Endothelial cell of umbilical vein (primary cell): ENCODE results near the gene MOCS1. TPM values are rescaled to one million over a fixed set of nuclear protein-coding genes. Genes with fewer than 3 reads are reported as not detected.

Experiments used
- BruUV-seq: library from RNA; stranded (reverse); fragments of 400-500 nt; replicated peaks from 2 replicates; lab custom pipeline; 2021; lab: Mats Ljungman, UMichigan
- CTCF ChIA-PET: fragments of 300-600, 350-600 bp; sonication (Branson Sonifier 250); formaldehyde crosslinking; loops from one replicate; lab custom pipeline; 2021; ENCODE audit warnings: antibody characterized with exemption, inconsistent platforms; lab: Charles Lee
- POLR2A ChIA-PET: fragments of 300-600, 350-600 bp; sonication (Branson Sonifier 250); formaldehyde crosslinking; loops from one replicate; lab custom pipeline; 2021; ENCODE audit warnings: antibody characterized with exemption, inconsistent platforms; lab: Charles Lee
- DNase-seq: peaks from one replicate; pipeline ENCODE4 v3.0.0-alpha.2; 2011; ENCODE audit warnings: low read depth, low spot score
- FAIRE-seq: peaks from 2 replicates; lab custom pipeline; 2011; peaks lifted over from hg19 to GRCh38; lab: Jason Lieb, UNC
- H2AFZ ChIP-seq: 2 replicates; pipeline ENCODE4 v1.6.0; 2012; ENCODE audit warnings: low read depth, low read length, control low read depth, inconsistent platforms
- H3K27ac ChIP-seq: 2 replicates; pipeline ENCODE4 v1.5.1; 2011; ENCODE audit warnings: low read depth, mild to moderate bottlenecking, control low read depth, low read length, moderate library complexity; ENCODE audit not compliant: insufficient read depth
- H3K27me3 ChIP-seq, 2 experiments: 2 replicates each; pipeline versions ENCODE4 v1.6.0 to v1.6.1; 2011; ENCODE audit warnings: low read length in 2 of 2, mixed read lengths in 1 of 2; ENCODE audit not compliant: control insufficient read depth in 2 of 2, insufficient read depth in 2 of 2
- H3K36me3 ChIP-seq, 2 experiments: 2 replicates in 1 of 2; 3 replicates in 1 of 2; pipeline ENCODE4 v1.5.1; 2011; ENCODE audit warnings: low read length in 2 of 2, mild to moderate bottlenecking in 1 of 2, moderate library complexity in 1 of 2; ENCODE audit not compliant: control insufficient read depth in 2 of 2, insufficient read depth in 2 of 2; ENCODE audit errors: extremely low read depth in 1 of 2
- H3K4me1 ChIP-seq: 3 replicates; pipeline ENCODE4 v1.5.1; 2011; ENCODE audit warnings: mild to moderate bottlenecking, low read length; ENCODE audit not compliant: control insufficient read depth, insufficient read depth; ENCODE audit errors: extremely low read depth
- H3K4me2 ChIP-seq: 2 replicates; pipeline ENCODE4 v1.6.1; 2011; ENCODE audit warnings: low read length, control low read depth, mixed read lengths; ENCODE audit not compliant: insufficient read depth
- H3K4me3 ChIP-seq, 3 experiments: fragments of 200-600 bp in 1 of 3; sonication (generic), shearing (Covaris generic) in 1 of 3; replicated peaks in 1 of 3; 2 replicates each; pipeline ENCODE4 v1.5.1; 2011 to 2016; ENCODE audit warnings: control low read depth in 3 of 3, low read length in 3 of 3, mild to moderate bottlenecking in 2 of 3, inconsistent platforms in 1 of 3, low read depth in 1 of 3, moderate library complexity in 1 of 3; ENCODE audit not compliant: insufficient read depth in 1 of 3
- H3K79me2 ChIP-seq: 2 replicates; pipeline ENCODE4 v1.6.0; 2012; ENCODE audit warnings: low read length, inconsistent platforms; ENCODE audit not compliant: control insufficient read depth, insufficient read depth
- H3K9ac ChIP-seq: replicated peaks from 2 replicates; pipeline ENCODE3; 2011; ENCODE audit warnings: low read length, control low read depth; ENCODE audit not compliant: insufficient read depth; ENCODE audit errors: extremely low read depth
- H3K9me1 ChIP-seq: replicated peaks from 3 replicates; pipeline ENCODE4 v1.6.0; 2011; ENCODE audit warnings: mild to moderate bottlenecking, low read length; ENCODE audit not compliant: control insufficient read depth, insufficient read depth; ENCODE audit errors: extremely low read depth
- H3K9me3 ChIP-seq: replicated peaks from 2 replicates; pipeline ENCODE4 v1.5.1; 2012; ENCODE audit warnings: low read length, inconsistent platforms; ENCODE audit not compliant: control insufficient read depth, insufficient read depth
- H4K20me1 ChIP-seq: replicated peaks from 2 replicates; pipeline ENCODE3; 2011; ENCODE audit warnings: mild to moderate bottlenecking, low read length; ENCODE audit not compliant: control insufficient read depth, insufficient read depth; ENCODE audit errors: extremely low read depth
- EZH2 ChIP-seq: IDR thresholded peaks from 2 replicates; pipeline ENCODE4 v1.6.1; 2012; ENCODE audit warnings: borderline replicate concordance, low read depth, mild to moderate bottlenecking, moderate library complexity, low read length, inconsistent platforms; ENCODE audit not compliant: severe bottlenecking
- FOS ChIP-seq: IDR thresholded peaks from 2 replicates; pipeline ENCODE4 v1.6.1; 2011; ENCODE audit warnings: mild to moderate bottlenecking, low read length, moderate library complexity, borderline replicate concordance; ENCODE audit not compliant: insufficient read depth
- GATA2 ChIP-seq: IDR thresholded peaks from 2 replicates; pipeline ENCODE4 v1.7.0; 2011; ENCODE audit warnings: low read depth, mild to moderate bottlenecking, moderate library complexity, mixed read lengths, low read length; ENCODE audit not compliant: insufficient read length, insufficient read depth
- JUN ChIP-seq: IDR thresholded peaks from 2 replicates; pipeline ENCODE4 v1.6.1; 2011; ENCODE audit warnings: borderline replicate concordance, low read depth; ENCODE audit not compliant: insufficient read length, insufficient read depth
- MYC ChIP-seq: IDR thresholded peaks from one replicate; pipeline ENCODE4 v1.6.1; 2011; ENCODE audit warnings: mild to moderate bottlenecking, low read depth, low read length
- POLR2A ChIP-seq: IDR thresholded peaks from 2 replicates; pipeline ENCODE4 v1.6.1; 2012; ENCODE audit warnings: low read depth, mild to moderate bottlenecking, control low read depth, low read length
- POLR2AphosphoS5 ChIP-seq: IDR thresholded peaks from 2 replicates; pipeline ENCODE4 v1.6.1; 2012; ENCODE audit warnings: low read depth, mild to moderate bottlenecking, control low read depth, low read length, moderate library complexity; ENCODE audit not compliant: insufficient read depth
- dilution Hi-C: fragments of 300-500 bp; cut with MboI; formaldehyde crosslinking; loops from one replicate; pipeline ENCODE4 v1.15.0; 2019; ENCODE audit warnings: low sequenced_read_pairs; ENCODE audit not compliant: extremely low pct_ligation_motif_present
- intact Hi-C: fragments of 100-400 bp; cut with micrococcal nuclease; formaldehyde crosslinking; loops from one replicate; pipeline ENCODE4 v1.10.0; 2022
- polyA plus RNA-seq, 4 experiments: library from polyadenylated mRNA; depleted of rRNA in 3 of 4; stranded (reverse) in 3 of 4; unstranded in 1 of 4; fragments of >200 nt; gene quantifications; 2 replicates each; pipeline versions ENCODE4 v1.2.1 to v1.2.3, GENCODE V29; 2011 to 2012; ENCODE audit warnings: missing spikeins in 1 of 4
- total RNA-seq: library from RNA; stranded (reverse); gene quantifications from 2 replicates; pipeline ENCODE4 v1.2.3, GENCODE V29; 2021
- TF ChIP-seq, protein P1 (sequence below): IDR thresholded peaks from 2 replicates; pipeline ENCODE4 v1.6.1; 2011; ENCODE audit not compliant: insufficient read depth, insufficient read length
- TF ChIP-seq, protein P2 (sequence below), 2 donors: IDR thresholded peaks; 1 replicate in 1 of 2; 2 replicates in 1 of 2; pipeline ENCODE4 v1.5.1; 2011; ENCODE audit warnings: low read length in 2 of 2, mild to moderate bottlenecking in 2 of 2, moderate library complexity in 2 of 2, control low read depth in 1 of 2, inconsistent platforms in 1 of 2, low read depth in 1 of 2; ENCODE audit not compliant: insufficient read depth in 1 of 2; ENCODE audit errors: extremely low read depth in 1 of 2

Gene MOCS1
- total and polyA plus RNA-seq, 2 donors (not counting 3 experiments of a cell fraction or from before 2014, with no cell fraction given), result 8.3 to 12.8 TPM

DNA sequence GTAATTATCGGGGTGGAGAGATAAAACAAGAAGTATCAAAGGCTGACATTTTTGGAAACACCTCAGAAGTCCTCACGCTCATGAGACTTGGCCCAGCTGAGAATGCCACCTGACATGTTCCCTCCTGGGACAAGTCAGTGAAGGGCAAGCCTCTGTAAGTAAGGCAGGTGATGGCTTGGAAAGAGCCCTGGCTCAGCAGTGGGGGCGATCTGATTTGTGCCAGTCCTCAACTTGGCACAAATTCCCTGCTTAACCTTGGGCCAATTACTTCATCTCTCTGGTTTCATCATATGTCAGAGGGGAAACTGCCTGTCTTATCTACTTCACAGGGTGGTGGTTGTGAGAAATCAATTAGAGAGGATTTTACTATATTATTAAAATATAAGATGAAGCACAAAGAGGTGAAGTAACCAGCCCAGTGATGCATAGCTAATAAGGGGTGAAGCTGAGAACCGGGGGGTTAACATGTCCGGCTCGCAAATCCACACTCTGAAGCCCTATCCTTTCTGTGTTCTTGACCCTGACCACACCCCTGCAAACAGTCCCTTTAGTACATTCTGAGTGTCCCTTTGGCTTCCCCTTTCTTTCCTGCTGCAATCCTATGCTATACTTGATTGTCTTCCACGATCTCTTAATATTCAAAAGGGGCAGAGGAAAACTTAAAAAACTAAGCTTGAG, 8.8 kb upstream of the MOCS1 start:
- Histone ChIP-seq H4K20me1 (no peaks in the 10 kb centered on the region), H3K4me2 (no peak overlapping the region), H3K9me3 (no peaks in the 10 kb centered on the region), H3K9ac (no peak overlapping the region), H3K27me3 (no peaks in the 10 kb centered on the region), H3K27ac (no peak overlapping the region), H3K36me3 (no peaks in the 10 kb centered on the region), H3K9me1 (no peaks in the 10 kb centered on the region), H3K4me3 (no peak overlapping the region), H3K4me1 (no peaks in the 10 kb centered on the region), H2AFZ (no peak overlapping the region), H3K79me2 (no peaks in the 10 kb centered on the region)
- no peak for FAIRE-seq
- no peak for DNase-seq
- no TSS peak for BruUV-seq
- dilution Hi-C loops (no loop called here), intact Hi-C loops (no loop called here)
- ChIA-PET CTCF (no interaction called here), POLR2A (interaction anchor here (0.7 kb wide), 1 partner anchor 549 kb away, joined by 5 read pairs; no protein-coding TSS in a partner anchor)
- TF ChIP-seq POLR2A, result no peak
- TF ChIP-seq MYC, result no peak
- TF ChIP-seq GATA2, result no peak
- no peak for TF ChIP-seq FOS
- TF ChIP-seq, protein P1, sequence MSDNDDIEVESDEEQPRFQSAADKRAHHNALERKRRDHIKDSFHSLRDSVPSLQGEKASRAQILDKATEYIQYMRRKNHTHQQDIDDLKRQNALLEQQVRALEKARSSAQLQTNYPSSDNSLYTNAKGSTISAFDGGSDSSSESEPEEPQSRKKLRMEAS, result no peak
- TF ChIP-seq EZH2, result no peak
- no peak for TF ChIP-seq JUN
- TF ChIP-seq POLR2AphosphoS5, result no peak
- TF ChIP-seq, protein P2, sequence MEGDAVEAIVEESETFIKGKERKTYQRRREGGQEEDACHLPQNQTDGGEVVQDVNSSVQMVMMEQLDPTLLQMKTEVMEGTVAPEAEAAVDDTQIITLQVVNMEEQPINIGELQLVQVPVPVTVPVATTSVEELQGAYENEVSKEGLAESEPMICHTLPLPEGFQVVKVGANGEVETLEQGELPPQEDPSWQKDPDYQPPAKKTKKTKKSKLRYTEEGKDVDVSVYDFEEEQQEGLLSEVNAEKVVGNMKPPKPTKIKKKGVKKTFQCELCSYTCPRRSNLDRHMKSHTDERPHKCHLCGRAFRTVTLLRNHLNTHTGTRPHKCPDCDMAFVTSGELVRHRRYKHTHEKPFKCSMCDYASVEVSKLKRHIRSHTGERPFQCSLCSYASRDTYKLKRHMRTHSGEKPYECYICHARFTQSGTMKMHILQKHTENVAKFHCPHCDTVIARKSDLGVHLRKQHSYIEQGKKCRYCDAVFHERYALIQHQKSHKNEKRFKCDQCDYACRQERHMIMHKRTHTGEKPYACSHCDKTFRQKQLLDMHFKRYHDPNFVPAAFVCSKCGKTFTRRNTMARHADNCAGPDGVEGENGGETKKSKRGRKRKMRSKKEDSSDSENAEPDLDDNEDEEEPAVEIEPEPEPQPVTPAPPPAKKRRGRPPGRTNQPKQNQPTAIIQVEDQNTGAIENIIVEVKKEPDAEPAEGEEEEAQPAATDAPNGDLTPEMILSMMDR (IDR thresholded peaks at IDR 0.05; ENCODE audit: extremely low read depth in 1 of 2, insufficient read depth in 1 of 2, low read depth in 1 of 2, low read length in 2 of 2), result no peak
